ENCODE data around the gene EFS. TPM values are rescaled to one million over a fixed set of nuclear protein-coding genes. Genes with fewer than 3 reads are reported as not detected.

EFS gene
- total and polyA plus RNA-seq, 2 donors (not counting 1 experiment from before 2014, with no cell fraction given): not detected

GRCh38 chr14:23324993-23325392 is 40.0 kb downstream of the EFS start:
- Histone ChIP-seq H3K36me3 (replicated peaks in 1 of 2; ENCODE audit: control extremely low read depth in 1 of 2, control insufficient read depth in 1 of 2, extremely low read depth in 1 of 2, insufficient read depth in 2 of 2, low read length in 1 of 2) (peaks cover 7 to 32% of the 10 kb centered on the region in 2 experiments), H3K9ac (ENCODE audit: low read length) (no peak overlapping the region), H2AFZ (ENCODE audit: insufficient read depth, low read depth, low read length, poor library complexity, severe bottlenecking) (no peak overlapping the region), H3K4me3 (ENCODE audit: control extremely low read depth in 1 of 5, extremely low read depth in 1 of 5, insufficient read depth in 1 of 5, low read depth in 2 of 5, low read length in 4 of 5) (no peak overlapping the region), H3K9me3 (ENCODE audit: control extremely low read depth in 1 of 3, control insufficient read depth in 2 of 3, insufficient read depth in 1 of 3, low read length in 2 of 3) (no peaks in the 10 kb centered on the region), H3K79me2 (ENCODE audit: control insufficient read depth, insufficient read depth, low read length) (peaks cover 15% of the 10 kb centered on the region), H3K4me1 (ENCODE audit: control insufficient read depth in 2 of 2, insufficient read depth in 2 of 2, low read length in 2 of 2) (peaks cover 19 to 22% of the 10 kb centered on the region in 2 donors), H3K27me3 (replicated peaks in 1 of 4; ENCODE audit: control extremely low read depth in 1 of 4, control insufficient read depth in 3 of 4, insufficient read depth in 4 of 4, low read length in 3 of 4) (no peaks in the 10 kb centered on the region), H3K4me2 (replicated peaks; ENCODE audit: low read depth, low read length, poor library complexity, severe bottlenecking) (no peak overlapping the region), H3K27ac (ENCODE audit: low read length in 2 of 2) (no peak overlapping the region), H4K20me1 (ENCODE audit: control insufficient read depth, insufficient read depth, low read length, poor library complexity, severe bottlenecking) (peaks cover 13% of the 10 kb centered on the region)
- DNase-seq (no peak), ATAC-seq (ENCODE audit: low read depth) (no peak)
- H3K27ac Mint-ChIP-seq: no peak overlapping the region
- ChIA-PET CTCF (interaction anchor here (6.4 to 6.7 kb wide), 2 partner anchors 24 to 204 kb away, joined by 32 to 56 read pairs; partner anchors contain the start of gene PPP1R3E), POLR2A (no interaction called here)
- no peaks in the 10 kb centered on the region for H3K9me3 Mint-ChIP-seq (ENCODE audit: insufficient read depth)
- intact Hi-C loops (cut with micrococcal nuclease): no loop called here
- TF ChIP-seq EZH2 (IDR thresholded peaks at IDR 0.05; ENCODE audit: borderline replicate concordance, insufficient read depth, low read depth, low read length, poor library complexity, severe bottlenecking) (no peak), CTCF (IDR thresholded peaks at IDR 0.05) (no peak)
- no peak overlapping the region for H3K4me3 Mint-ChIP-seq
- WGBS (ENCODE audit: insufficient coverage): 100% methylated on average over 3 of the region's 7 CpGs
- no peaks in the 10 kb centered on the region for H3K27me3 Mint-ChIP-seq
- peaks cover 32% of the 10 kb centered on the region for H3K4me1 Mint-ChIP-seq

GRCh38 chr14:23324455-23324846 is 40.5 kb downstream of the EFS start:
- H3K27me3 Mint-ChIP-seq: no peaks in the 10 kb centered on the region
- TF ChIP-seq EZH2 (IDR thresholded peaks at IDR 0.05; ENCODE audit: borderline replicate concordance, insufficient read depth, low read depth, low read length, poor library complexity, severe bottlenecking) (no peak), CTCF (IDR thresholded peaks at IDR 0.05) (no peak)
- intact Hi-C loops (cut with micrococcal nuclease): no loop called here
- Histone ChIP-seq H3K9me3 (ENCODE audit: control extremely low read depth in 1 of 3, control insufficient read depth in 2 of 3, insufficient read depth in 1 of 3, low read length in 2 of 3) (no peaks in the 10 kb centered on the region), H4K20me1 (ENCODE audit: control insufficient read depth, insufficient read depth, low read length, poor library complexity, severe bottlenecking) (peaks cover 13% of the 10 kb centered on the region), H3K79me2 (ENCODE audit: control insufficient read depth, insufficient read depth, low read length) (peaks cover 15% of the 10 kb centered on the region), H3K4me2 (replicated peaks; ENCODE audit: low read depth, low read length, poor library complexity, severe bottlenecking) (no peak overlapping the region), H3K4me1 (ENCODE audit: control insufficient read depth in 2 of 2, insufficient read depth in 2 of 2, low read length in 2 of 2) (peaks cover 21 to 24% of the 10 kb centered on the region in 2 donors), H3K9ac (ENCODE audit: low read length) (no peak overlapping the region), H2AFZ (ENCODE audit: insufficient read depth, low read depth, low read length, poor library complexity, severe bottlenecking) (no peak overlapping the region), H3K4me3 (ENCODE audit: control extremely low read depth in 1 of 5, extremely low read depth in 1 of 5, insufficient read depth in 1 of 5, low read depth in 2 of 5, low read length in 4 of 5) (no peak overlapping the region), H3K36me3 (replicated peaks in 1 of 2; ENCODE audit: control extremely low read depth in 1 of 2, control insufficient read depth in 1 of 2, extremely low read depth in 1 of 2, insufficient read depth in 2 of 2, low read length in 1 of 2) (peaks cover 7 to 32% of the 10 kb centered on the region in 2 experiments), H3K27me3 (replicated peaks in 1 of 4; ENCODE audit: control extremely low read depth in 1 of 4, control insufficient read depth in 3 of 4, insufficient read depth in 4 of 4, low read length in 3 of 4) (no peaks in the 10 kb centered on the region), H3K27ac (ENCODE audit: low read length in 2 of 2) (no peak overlapping the region)
- ATAC-seq (ENCODE audit: low read depth): no peak
- H3K27ac Mint-ChIP-seq: no peak overlapping the region
- no peaks in the 10 kb centered on the region for H3K9me3 Mint-ChIP-seq (ENCODE audit: insufficient read depth)
- H3K4me1 Mint-ChIP-seq: peaks cover 35% of the 10 kb centered on the region
- no peak for DNase-seq
- WGBS (ENCODE audit: insufficient coverage): 100% methylated on average over 2 of the region's 2 CpGs
- ChIA-PET POLR2A (no interaction called here), CTCF (interaction anchor here (1.7 to 6.7 kb wide), 3 partner anchors 23 to 238 kb away, joined by 5 to 56 read pairs (median 32); partner anchors contain the start of gene PPP1R3E)
- H3K4me3 Mint-ChIP-seq: no peak overlapping the region

Measured in B cell (primary cell).